Uterus (tissue), 4 donors: Measurements from ENCODE around the gene CHCHD1. TPM values are rescaled to one million over a fixed set of nuclear protein-coding genes. Genes with fewer than 3 reads are reported as not detected.
A peak's percentile ranks its signal among the peaks of the same experiment; 100 is the strongest.

Source experiments
- DNase-seq, 2 donors: peaks; one replicate each; pipeline ENCODE4 v3.0.0-alpha.2; 2019 to 2020
- H3K27ac ChIP-seq, 2 donors: fragments of 200-600 bp; sonication (generic); 1 replicate in 1 of 2; 2 replicates in 1 of 2; pipeline ENCODE4 v1.5.1; 2016 to 2018
- H3K27me3 ChIP-seq, 2 donors: fragments of 200-600 bp; sonication (generic); one replicate each; pipeline ENCODE4 v1.5.1; 2018 to 2019; ENCODE audit warnings: control low read depth in 1 of 2
- H3K36me3 ChIP-seq, 2 donors: fragments of 200-600 bp; sonication (generic); one replicate each; pipeline ENCODE4 v1.5.1; 2019; ENCODE audit warnings: control low read depth in 1 of 2
- H3K4me1 ChIP-seq, 2 donors: fragments of 200-600 bp; sonication (generic); one replicate each; pipeline ENCODE4 v1.5.1; 2018 to 2019; ENCODE audit warnings: control low read depth in 1 of 2
- H3K4me3 ChIP-seq, 2 donors: fragments of 200-600 bp; sonication (generic); 1 replicate in 1 of 2; 2 replicates in 1 of 2; pipeline ENCODE4 v1.5.1; 2018 to 2019; ENCODE audit warnings: mild to moderate bottlenecking in 1 of 2
- H3K9me3 ChIP-seq, 2 donors: fragments of 200-600 bp; sonication (generic); one replicate each; pipeline ENCODE4 v1.5.1; 2019; ENCODE audit warnings: control low read depth in 1 of 2
- POLR2A ChIP-seq, 2 donors: fragments of 450-650 bp; IDR thresholded peaks; one replicate each; pipeline ENCODE4 v1.6.1; 2016; ENCODE audit warnings: antibody characterized with exemption in 2 of 2, mild to moderate bottlenecking in 1 of 2, moderate library complexity in 1 of 2
- intact Hi-C: fragments of 100-400 bp; cut with DNase I; formaldehyde crosslinking; loops from one replicate; pipeline ENCODE4 v1.15.1; 2023; ENCODE audit warnings: low total_unique reads
- total RNA-seq, 4 donors: library from RNA; depleted of rRNA in 3 of 4; stranded (reverse); fragments of >200 nt in 3 of 4; gene quantifications; one replicate each; pipeline versions ENCODE4 v1.1.0 to v1.2.4, GENCODE V29; 2014 to 2023
- TF ChIP-seq, protein P1 (sequence below), 4 experiments: fragments of 200-600 bp in 2 of 4; fragments of 450-650 bp in 2 of 4; sonication (generic) in 2 of 4; IDR thresholded peaks; one replicate each; pipeline ENCODE4 v1.5.1; 2016 to 2019; ENCODE audit warnings: antibody characterized with exemption in 4 of 4, mild to moderate bottlenecking in 2 of 4, moderate library complexity in 1 of 4
- donor health status: DM: yes; HTN: yes; CAD: no.

The CHCHD1 gene
- total RNA-seq, 4 donors from 2014 or later: 7.1 to 15.3 (median 11.0) TPM

DNA sequence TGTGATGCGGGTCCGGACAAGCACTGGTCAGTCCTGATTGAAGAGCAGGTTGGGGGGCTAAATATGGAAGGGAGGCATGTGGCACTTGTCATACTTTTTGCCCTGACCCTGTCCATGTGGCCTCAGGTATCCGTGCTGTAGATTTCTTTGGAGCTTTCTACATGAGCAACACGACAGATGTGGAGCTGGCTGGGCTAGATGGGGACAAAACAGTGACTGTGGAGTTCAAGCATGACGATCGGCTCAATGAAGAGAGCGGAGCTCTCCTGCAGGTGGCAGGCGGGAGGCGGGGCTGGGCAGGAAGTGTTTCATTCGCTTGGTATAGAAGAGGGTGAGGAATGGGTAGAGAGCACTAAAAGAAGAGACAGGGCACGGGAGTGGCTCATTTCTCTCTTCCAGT is 13.0 kb upstream of the CHCHD1 start:
- Histone ChIP-seq H3K4me3 (no peak overlapping the region), H3K27ac (no peak overlapping the region), H3K9me3 (no peaks in the 10 kb centered on the region), H3K27me3 (no peaks in the 10 kb centered on the region), H3K4me1 (peaks cover 0 to 12% of the 10 kb centered on the region in 2 donors), H3K36me3 (no peaks in the 10 kb centered on the region)
- TF ChIP-seq, protein P1, sequence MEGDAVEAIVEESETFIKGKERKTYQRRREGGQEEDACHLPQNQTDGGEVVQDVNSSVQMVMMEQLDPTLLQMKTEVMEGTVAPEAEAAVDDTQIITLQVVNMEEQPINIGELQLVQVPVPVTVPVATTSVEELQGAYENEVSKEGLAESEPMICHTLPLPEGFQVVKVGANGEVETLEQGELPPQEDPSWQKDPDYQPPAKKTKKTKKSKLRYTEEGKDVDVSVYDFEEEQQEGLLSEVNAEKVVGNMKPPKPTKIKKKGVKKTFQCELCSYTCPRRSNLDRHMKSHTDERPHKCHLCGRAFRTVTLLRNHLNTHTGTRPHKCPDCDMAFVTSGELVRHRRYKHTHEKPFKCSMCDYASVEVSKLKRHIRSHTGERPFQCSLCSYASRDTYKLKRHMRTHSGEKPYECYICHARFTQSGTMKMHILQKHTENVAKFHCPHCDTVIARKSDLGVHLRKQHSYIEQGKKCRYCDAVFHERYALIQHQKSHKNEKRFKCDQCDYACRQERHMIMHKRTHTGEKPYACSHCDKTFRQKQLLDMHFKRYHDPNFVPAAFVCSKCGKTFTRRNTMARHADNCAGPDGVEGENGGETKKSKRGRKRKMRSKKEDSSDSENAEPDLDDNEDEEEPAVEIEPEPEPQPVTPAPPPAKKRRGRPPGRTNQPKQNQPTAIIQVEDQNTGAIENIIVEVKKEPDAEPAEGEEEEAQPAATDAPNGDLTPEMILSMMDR (IDR thresholded peaks at IDR 0.05): no peak
- TF ChIP-seq POLR2A (IDR thresholded peaks at IDR 0.05): no peak
- intact Hi-C loops: no loop called here
- no peak for DNase-seq

DNA sequence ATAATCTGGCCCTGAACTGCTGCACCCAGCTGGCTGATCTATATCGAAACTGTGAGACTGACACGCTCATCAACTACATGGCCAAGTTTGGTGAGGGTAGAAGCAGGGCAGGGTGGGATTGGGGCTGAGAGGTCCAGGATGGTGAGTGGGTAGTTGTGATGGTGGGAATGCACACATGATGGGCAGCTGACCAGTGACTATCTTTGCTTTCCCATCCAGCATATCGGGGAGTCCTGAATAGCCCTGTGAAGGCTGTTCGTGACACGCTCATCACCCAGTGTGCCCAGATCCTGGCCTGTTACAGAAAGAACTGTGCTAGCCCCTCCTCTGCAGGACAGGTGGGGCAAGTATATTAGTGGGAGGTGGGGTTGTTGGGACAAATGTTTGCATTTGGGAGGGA is 12.5 kb upstream of the CHCHD1 start:
- Histone ChIP-seq H3K27me3 (no peaks in the 10 kb centered on the region), H3K4me3 (no peak overlapping the region), H3K36me3 (no peaks in the 10 kb centered on the region), H3K27ac (no peak overlapping the region), H3K4me1 (peaks cover 0 to 16% of the 10 kb centered on the region in 2 donors), H3K9me3 (no peaks in the 10 kb centered on the region)
- intact Hi-C loops: no loop called here
- TF ChIP-seq, protein P1 (IDR thresholded peaks at IDR 0.05): no peak
- TF ChIP-seq POLR2A (IDR thresholded peaks at IDR 0.05): no peak
- no peak for DNase-seq

DNA sequence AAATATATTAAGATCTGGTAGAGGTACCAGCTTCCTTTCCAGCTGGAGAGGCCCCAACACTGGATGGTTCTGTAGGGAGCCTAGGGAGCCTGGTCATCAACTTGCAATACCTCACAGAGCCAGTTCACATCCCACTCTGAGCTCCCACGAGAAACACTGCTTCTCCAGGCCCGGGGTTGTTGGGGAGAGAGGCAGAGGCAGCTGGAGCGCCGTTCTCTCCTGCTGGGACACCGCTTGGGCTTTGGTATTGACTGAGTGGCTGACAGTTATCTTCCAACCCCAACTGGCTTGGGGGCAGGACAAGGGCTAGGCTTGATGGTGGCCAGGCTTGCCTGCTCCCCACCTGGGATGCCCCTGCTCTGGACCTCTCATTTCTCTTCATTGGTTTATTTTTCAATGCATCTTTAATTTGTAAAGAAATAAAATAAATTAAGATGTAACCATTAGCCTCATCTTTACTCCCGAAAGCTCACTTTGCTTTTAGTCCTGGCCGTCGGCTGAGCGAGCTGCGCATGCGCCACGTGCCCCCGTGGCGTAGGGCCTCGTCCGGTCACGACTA is 10.0 kb upstream of the CHCHD1 start:
- no peak for TF ChIP-seq POLR2A (IDR thresholded peaks at IDR 0.05)
- TF ChIP-seq, protein P1 (IDR thresholded peaks at IDR 0.05): no peak
- Histone ChIP-seq H3K9me3 (no peaks in the 10 kb centered on the region), H3K36me3 (no peaks in the 10 kb centered on the region), H3K27me3 (no peaks in the 10 kb centered on the region), H3K27ac (peak overlapping the region; percentile 90 to 96), H3K4me1 (peaks cover 3 to 16% of the 10 kb centered on the region in 2 donors), H3K4me3 (peak overlapping the region; percentile 70 to 90)
- intact Hi-C loops: no loop called here
- DNase-seq: peak in 1 of 2 donors; percentile 89

DNA sequence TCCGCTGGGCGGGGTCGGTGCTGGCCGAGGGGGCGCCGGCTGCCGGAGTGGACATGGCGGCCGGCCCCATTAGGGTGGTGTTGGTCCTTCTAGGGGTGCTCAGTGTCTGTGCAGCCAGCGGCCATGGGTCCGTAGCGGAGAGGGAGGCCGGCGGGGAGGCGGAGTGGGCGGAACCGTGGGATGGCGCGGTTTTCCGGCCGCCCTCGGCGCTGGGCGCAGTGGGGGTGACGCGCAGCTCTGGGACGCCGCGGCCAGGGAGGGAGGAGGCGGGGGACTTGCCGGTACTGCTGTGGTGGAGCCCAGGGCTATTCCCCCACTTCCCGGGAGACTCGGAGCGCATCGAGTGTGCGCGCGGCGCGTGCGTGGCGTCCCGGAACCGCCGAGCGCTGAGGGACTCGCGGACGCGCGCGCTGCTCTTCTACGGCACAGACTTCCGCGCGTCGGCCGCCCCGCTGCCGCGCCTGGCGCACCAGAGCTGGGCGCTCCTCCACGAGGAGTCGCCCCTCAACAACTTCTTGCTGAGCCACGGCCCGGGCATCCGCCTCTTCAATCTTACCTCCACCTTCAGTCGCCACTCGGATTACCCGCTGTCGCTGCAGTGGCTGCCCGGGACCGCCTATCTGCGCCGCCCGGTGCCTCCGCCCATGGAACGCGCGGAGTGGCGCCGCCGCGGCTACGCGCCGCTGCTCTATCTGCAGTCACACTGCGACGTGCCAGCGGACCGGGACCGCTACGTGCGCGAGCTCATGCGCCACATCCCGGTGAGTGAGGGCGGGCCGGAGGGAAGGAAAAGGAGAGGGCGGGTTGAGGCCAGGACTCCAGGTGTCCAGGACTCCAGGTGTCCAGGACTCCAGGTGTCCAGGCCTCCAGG is 9.3 kb upstream of the CHCHD1 start:
- Histone ChIP-seq H3K9me3 (no peaks in the 10 kb centered on the region), H3K27ac (peak overlapping the region; percentile 90 to 96), H3K4me3 (peak overlapping the region; percentile 70 to 90), H3K4me1 (peaks cover 3 to 16% of the 10 kb centered on the region in 2 donors), H3K27me3 (no peaks in the 10 kb centered on the region), H3K36me3 (no peaks in the 10 kb centered on the region)
- intact Hi-C loops: no loop called here
- TF ChIP-seq, protein P1 (IDR thresholded peaks at IDR 0.05): peak in 1 of 4 experiments; percentile 21
- TF ChIP-seq POLR2A (IDR thresholded peaks at IDR 0.05): peak; percentile 79 to 87
- DNase-seq: peak; percentile 76 to 89
